IPS-15b (cell line): ENCODE results near the gene HELZ.
"Not testable (repeated sequence)": the region's sequence is repeated elsewhere in the genome, so short reads cannot be mapped to it uniquely, and the experiment has no call there.

Source experiments
- H3K27me3 ChIP-seq: one replicate; pipeline ENCODE4 v1.6.1; 2013; ENCODE audit warnings: low read length; ENCODE audit not compliant: control insufficient read depth, insufficient read depth
- H3K36me3 ChIP-seq: one replicate; pipeline ENCODE4 v1.6.1; 2013; ENCODE audit warnings: low read length; ENCODE audit not compliant: control insufficient read depth, insufficient read depth
- H3K4me1 ChIP-seq: one replicate; pipeline ENCODE4 v1.6.1; 2013; ENCODE audit warnings: mild to moderate bottlenecking, low read length; ENCODE audit not compliant: control insufficient read depth, insufficient read depth
- H3K4me3 ChIP-seq: one replicate; pipeline ENCODE4 v1.5.1; 2013; ENCODE audit warnings: low read depth, low read length
- H3K9ac ChIP-seq: one replicate; pipeline ENCODE4 v1.6.1; 2013; ENCODE audit warnings: low read depth, mild to moderate bottlenecking, low read length
- H3K9me3 ChIP-seq: one replicate; pipeline ENCODE4 v1.6.1; 2013; ENCODE audit warnings: mild to moderate bottlenecking, low read length; ENCODE audit not compliant: control insufficient read depth, insufficient read depth

The HELZ gene, protein sequence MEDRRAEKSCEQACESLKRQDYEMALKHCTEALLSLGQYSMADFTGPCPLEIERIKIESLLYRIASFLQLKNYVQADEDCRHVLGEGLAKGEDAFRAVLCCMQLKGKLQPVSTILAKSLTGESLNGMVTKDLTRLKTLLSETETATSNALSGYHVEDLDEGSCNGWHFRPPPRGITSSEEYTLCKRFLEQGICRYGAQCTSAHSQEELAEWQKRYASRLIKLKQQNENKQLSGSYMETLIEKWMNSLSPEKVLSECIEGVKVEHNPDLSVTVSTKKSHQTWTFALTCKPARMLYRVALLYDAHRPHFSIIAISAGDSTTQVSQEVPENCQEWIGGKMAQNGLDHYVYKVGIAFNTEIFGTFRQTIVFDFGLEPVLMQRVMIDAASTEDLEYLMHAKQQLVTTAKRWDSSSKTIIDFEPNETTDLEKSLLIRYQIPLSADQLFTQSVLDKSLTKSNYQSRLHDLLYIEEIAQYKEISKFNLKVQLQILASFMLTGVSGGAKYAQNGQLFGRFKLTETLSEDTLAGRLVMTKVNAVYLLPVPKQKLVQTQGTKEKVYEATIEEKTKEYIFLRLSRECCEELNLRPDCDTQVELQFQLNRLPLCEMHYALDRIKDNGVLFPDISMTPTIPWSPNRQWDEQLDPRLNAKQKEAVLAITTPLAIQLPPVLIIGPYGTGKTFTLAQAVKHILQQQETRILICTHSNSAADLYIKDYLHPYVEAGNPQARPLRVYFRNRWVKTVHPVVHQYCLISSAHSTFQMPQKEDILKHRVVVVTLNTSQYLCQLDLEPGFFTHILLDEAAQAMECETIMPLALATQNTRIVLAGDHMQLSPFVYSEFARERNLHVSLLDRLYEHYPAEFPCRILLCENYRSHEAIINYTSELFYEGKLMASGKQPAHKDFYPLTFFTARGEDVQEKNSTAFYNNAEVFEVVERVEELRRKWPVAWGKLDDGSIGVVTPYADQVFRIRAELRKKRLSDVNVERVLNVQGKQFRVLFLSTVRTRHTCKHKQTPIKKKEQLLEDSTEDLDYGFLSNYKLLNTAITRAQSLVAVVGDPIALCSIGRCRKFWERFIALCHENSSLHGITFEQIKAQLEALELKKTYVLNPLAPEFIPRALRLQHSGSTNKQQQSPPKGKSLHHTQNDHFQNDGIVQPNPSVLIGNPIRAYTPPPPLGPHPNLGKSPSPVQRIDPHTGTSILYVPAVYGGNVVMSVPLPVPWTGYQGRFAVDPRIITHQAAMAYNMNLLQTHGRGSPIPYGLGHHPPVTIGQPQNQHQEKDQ (N-terminal part only)

DNA sequence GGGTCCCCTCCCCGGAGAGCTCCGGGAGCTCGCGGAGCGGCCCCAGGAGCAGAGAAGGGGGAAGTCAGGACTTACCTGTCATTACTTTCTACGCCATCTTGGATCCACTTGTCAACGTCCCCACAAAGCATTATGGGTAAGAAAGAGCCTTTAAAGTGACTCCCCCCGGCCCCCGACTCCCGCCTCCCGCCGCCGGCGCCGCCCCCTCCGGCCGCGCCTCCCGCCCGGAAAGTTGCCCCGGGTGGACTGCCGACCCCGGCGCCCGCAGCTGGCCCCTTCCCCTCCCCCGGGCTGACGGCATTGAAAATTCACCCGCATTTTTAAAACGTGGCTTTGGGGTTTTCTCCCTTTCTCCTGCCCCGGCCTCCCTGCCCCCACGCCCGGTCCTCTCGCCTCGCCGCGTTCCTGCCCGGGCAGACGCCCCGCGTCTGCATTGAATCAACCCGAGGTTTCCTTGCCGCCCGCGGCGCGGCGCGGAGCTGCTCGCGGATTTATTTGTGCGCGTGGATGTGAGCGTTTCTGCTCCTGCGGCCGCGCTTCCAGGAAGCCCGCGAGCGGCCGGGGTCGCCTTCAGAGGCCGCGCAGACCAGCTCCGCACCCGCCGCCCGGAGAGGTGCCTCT, at the start of gene HELZ:
TSS of gene HELZ (minus strand) at position 124 of the 621 bp plus-strand sequence. CDS start 26,392 bp downstream, outside the sequence.
- H3K9ac ChIP-seq: peak within 1 kb of the TSS; percentile 81
- H3K27me3 ChIP-seq: no peaks in the 10 kb centered on the region
- H3K36me3 ChIP-seq: no peaks in the 10 kb centered on the region
- peak within 1 kb of the TSS; percentile 79 for H3K4me3 ChIP-seq
- H3K9me3 ChIP-seq: no peaks in the 10 kb centered on the region
- H3K4me1 ChIP-seq: peaks cover 6% of the 10 kb centered on the region

- no peaks in the 10 kb centered on the region for H3K9me3 ChIP-seq
- H3K4me3 ChIP-seq: no peak overlapping the region
- no peaks in the 10 kb centered on the region for H3K36me3 ChIP-seq
- no peak overlapping the region for H3K9ac ChIP-seq
- peaks cover 4% of the 10 kb centered on the region for H3K4me1 ChIP-seq
- H3K27me3 ChIP-seq: no peaks in the 10 kb centered on the region
Measured at GRCh38 chr17:67293251-67294203, 48.5 kb upstream of the HELZ start.

GRCh38 chr17:67290711-67291291, 45.8 kb upstream of the HELZ start:
- H3K4me1 ChIP-seq: peaks cover 4% of the 10 kb centered on the region
- H3K4me3 ChIP-seq: no peak overlapping the region
- no peak overlapping the region for H3K9ac ChIP-seq
- H3K36me3 ChIP-seq: no peaks in the 10 kb centered on the region
- H3K9me3 ChIP-seq: no peaks in the 10 kb centered on the region
- H3K27me3 ChIP-seq: no peaks in the 10 kb centered on the region

- peaks cover 4% of the 10 kb centered on the region for H3K4me1 ChIP-seq
- no peaks in the 10 kb centered on the region for H3K27me3 ChIP-seq
- H3K36me3 ChIP-seq: no peaks in the 10 kb centered on the region
- H3K9me3 ChIP-seq: no peaks in the 10 kb centered on the region
- no peak overlapping the region for H3K4me3 ChIP-seq
- no peak overlapping the region for H3K9ac ChIP-seq
Measured at GRCh38 chr17:67290244-67290643, 45.2 kb upstream of the HELZ start.

GRCh38 chr17:67289181-67289876, 44.3 kb upstream of the HELZ start:
- H3K4me3 ChIP-seq: no peak overlapping the region

GRCh38 chr17:67286826-67287225, 41.8 kb upstream of the HELZ start:
- H3K4me3 ChIP-seq, H3K9ac ChIP-seq, H3K27me3 ChIP-seq, H3K9me3 ChIP-seq, H3K4me1 ChIP-seq, H3K36me3 ChIP-seq: not testable (repeated sequence)

More at GRCh38 chr17:67289181-67289876, 44.3 kb upstream of the HELZ start:
- Histone ChIP-seq H3K9me3 (no peaks in the 10 kb centered on the region), H3K4me1 (peaks cover 4% of the 10 kb centered on the region), H3K9ac (no peak overlapping the region), H3K36me3 (no peaks in the 10 kb centered on the region), H3K27me3 (no peaks in the 10 kb centered on the region)

GRCh38 chr17:67285360-67285759, 40.4 kb upstream of the HELZ start:
- no peak overlapping the region for H3K9ac ChIP-seq
- H3K4me3 ChIP-seq: no peak overlapping the region
- H3K9me3 ChIP-seq: no peaks in the 10 kb centered on the region
- H3K4me1 ChIP-seq: peaks cover 6% of the 10 kb centered on the region
- no peaks in the 10 kb centered on the region for H3K36me3 ChIP-seq
- H3K27me3 ChIP-seq: no peaks in the 10 kb centered on the region

DNA sequence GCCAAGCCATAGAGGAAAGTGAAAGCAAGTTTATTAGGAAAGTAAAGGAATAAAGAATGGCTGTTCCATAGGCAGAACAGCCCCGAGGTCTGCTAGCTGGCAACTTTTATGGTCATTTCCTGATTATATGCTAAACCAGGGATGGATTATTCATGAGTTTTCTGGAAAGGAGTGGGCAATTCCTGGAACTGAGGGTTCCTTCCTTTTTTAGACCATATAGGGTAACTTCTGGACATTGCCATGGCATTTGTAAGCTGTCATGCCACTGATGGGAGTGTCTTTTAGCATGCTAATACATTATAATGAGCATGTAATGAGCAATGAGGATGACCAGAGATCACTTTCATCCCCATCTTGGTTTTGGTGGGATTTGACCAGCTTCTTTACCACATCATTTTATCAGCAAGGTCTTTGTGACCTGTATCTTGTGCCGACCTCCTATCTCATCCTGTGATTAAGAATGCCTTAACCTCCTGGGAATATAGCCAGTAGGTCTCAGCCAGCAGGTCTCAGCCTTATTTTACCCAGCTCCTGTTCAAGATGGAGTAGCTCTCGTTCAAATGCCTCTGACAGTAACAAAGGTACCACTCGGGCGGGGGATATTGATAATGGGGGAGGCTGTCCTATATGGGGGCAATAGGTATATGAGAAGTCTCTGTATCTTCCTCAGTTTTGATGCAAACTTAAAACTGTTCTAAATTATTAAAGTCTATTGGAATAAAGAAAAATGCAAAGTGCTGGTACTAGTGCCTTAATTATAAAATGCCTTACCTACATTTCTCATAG, 38.9 kb upstream of the HELZ start:
- H3K4me3 ChIP-seq: no peak overlapping the region
- no peaks in the 10 kb centered on the region for H3K9me3 ChIP-seq
- H3K4me1 ChIP-seq: peaks cover 6% of the 10 kb centered on the region
- H3K9ac ChIP-seq: no peak overlapping the region
- H3K27me3 ChIP-seq: no peaks in the 10 kb centered on the region
- H3K36me3 ChIP-seq: no peaks in the 10 kb centered on the region

DNA sequence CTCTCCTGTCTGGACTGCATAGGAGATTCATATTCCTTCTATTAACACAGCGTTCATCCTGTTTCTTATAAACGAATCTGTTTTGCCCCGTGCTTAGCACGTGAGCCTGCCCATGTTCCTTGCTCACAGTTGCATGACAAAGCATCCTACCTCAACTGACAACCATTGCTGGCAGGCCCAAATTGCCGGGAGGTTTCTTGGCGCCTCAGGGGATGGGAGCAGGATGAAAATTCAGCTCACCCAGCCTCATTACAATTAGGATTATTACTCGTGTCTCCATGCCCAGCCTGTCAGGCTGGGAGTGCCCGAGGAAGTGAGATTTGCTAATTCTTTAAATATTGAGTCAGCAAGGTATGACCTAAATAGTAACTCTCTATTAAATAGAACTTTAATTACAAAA, 36.7 kb upstream of the HELZ start:
- no peaks in the 10 kb centered on the region for H3K27me3 ChIP-seq
- no peaks in the 10 kb centered on the region for H3K36me3 ChIP-seq
- H3K4me1 ChIP-seq: peaks cover 6% of the 10 kb centered on the region
- no peaks in the 10 kb centered on the region for H3K9me3 ChIP-seq
- no peak overlapping the region for H3K9ac ChIP-seq
- H3K4me3 ChIP-seq: no peak overlapping the region
